Retinal pigment epithelial cell (primary cell): Measurements from ENCODE around the gene CAST.

Source experiments
- DNase-seq: peaks from one replicate; pipeline ENCODE4 v3.0.0-alpha.2; 2010; ENCODE audit warnings: low read depth
- H3K4me3 ChIP-seq: 2 replicates; pipeline ENCODE4 v1.5.1; 2011; ENCODE audit warnings: mild to moderate bottlenecking, low read length, control low read depth, moderate library complexity
- TF ChIP-seq, protein P1 (sequence below): conservative IDR thresholded peaks from 2 replicates; pipeline ENCODE4 v1.5.1; 2011; ENCODE audit warnings: low read depth, low read length, control low read depth, inconsistent platforms

The CAST gene

DNA sequence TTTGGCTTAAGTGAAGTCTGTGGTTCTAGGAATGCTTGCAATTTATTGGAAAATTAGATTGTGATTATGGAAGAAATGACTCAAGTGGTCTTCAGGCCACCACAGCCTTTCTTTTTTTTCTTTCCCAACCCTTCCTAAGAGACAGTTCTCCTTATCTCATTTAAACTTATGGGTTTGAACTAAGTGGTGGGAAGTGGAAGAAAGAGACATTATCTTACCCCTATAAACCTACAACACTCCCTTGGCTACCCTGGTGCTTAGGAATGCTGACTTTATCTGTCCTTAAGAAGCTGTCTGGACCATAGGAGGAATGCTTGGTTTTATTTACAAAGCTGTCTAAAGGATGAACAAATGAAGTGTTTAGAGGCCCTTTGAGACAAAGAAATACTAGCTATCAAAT lies 150.7 kb downstream of the CAST start:
- DNase-seq: no peak
- TF ChIP-seq, protein P1, sequence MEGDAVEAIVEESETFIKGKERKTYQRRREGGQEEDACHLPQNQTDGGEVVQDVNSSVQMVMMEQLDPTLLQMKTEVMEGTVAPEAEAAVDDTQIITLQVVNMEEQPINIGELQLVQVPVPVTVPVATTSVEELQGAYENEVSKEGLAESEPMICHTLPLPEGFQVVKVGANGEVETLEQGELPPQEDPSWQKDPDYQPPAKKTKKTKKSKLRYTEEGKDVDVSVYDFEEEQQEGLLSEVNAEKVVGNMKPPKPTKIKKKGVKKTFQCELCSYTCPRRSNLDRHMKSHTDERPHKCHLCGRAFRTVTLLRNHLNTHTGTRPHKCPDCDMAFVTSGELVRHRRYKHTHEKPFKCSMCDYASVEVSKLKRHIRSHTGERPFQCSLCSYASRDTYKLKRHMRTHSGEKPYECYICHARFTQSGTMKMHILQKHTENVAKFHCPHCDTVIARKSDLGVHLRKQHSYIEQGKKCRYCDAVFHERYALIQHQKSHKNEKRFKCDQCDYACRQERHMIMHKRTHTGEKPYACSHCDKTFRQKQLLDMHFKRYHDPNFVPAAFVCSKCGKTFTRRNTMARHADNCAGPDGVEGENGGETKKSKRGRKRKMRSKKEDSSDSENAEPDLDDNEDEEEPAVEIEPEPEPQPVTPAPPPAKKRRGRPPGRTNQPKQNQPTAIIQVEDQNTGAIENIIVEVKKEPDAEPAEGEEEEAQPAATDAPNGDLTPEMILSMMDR: no peak
- H3K4me3 ChIP-seq: no peak overlapping the region

DNA sequence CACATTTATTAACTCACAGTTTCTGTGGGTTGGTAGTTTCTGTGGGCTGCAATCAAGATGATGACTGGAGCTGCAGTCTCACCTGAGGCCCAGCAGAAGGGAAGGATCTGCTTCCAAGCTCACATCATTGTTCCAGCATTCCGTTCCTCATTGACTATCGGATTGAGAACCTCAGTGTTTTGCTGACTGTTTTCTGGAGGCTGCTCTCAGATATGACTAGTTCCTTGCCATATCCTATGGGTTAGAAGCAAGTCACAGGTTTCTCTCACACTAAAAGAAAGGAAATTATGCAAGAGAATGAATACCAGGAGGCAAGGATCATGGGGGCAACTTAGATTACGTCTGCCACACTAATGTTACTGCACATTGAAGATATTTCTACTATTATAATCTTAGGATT lies 151.9 kb downstream of the CAST start:
- TF ChIP-seq, protein P1: no peak
- DNase-seq: no peak
- no peak overlapping the region for H3K4me3 ChIP-seq

DNA sequence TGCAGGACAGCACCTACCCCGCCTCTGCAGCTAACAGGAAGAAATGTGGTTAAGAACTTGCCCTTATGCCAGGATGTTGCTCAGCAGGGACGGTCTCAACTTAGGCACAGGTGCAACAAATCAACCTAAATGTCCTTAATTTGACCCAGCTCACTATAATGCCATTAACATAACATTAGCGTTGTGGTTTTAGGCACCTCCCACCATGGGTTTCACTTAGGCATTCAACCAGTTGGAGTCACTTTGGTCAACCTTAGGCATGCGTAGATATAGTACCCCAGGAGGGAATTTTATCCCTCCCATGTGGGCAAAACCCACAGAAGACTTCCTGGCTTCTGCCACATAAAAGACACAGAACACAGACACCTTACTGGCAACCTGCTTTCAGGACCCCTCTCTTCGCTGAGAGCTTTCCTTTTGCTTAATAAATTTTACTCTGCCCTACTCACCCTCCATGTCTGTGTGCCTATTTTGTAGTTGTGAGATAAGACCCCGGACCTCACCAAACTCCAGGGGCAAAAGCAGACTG lies 154.3 kb downstream of the CAST start:
- DNase-seq: no peak
- TF ChIP-seq, protein P1: no peak

DNA sequence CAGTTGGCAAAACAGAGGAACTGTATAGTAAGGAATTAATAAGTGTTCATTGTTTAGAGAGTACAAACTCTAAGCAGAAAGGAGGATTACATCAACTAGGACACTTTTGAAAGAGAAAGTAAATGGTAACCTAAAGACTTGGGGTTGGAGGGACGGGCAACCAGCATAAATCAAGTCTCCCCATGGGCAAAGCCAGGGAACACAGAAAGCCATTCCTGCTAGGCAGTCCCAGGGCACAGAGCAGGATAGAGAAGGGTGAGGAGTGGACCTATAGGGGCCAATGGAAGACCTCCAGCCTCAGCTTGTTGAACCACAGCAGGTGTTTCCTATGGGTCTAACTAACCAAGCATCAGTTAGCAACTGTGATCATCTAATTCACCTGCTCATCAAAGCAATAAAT lies 154.8 kb downstream of the CAST start:
- DNase-seq: no peak
- H3K4me3 ChIP-seq: no peak overlapping the region
- TF ChIP-seq, protein P1: no peak

More for the DNA sequence above, 154.3 kb downstream of the CAST start:
- H3K4me3 ChIP-seq: no peak overlapping the region

DNA sequence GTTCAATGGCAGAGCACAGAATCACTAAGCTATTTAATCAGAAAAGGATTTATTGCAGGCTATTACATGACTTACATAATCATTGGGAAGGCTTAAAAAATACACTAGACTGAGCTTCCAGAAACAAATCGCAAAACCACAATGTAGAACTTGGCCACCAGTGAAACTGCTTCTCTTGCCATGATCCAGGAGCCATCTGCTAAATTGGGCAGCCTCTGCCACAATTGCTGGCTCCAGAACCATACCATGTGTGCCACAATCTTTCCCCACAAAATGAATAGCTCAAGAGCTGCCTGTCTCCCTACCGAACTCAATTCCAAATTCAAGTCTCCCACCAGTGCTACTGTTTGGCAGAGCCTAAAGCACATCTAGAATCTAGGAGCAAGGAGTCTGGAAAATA lies 155.3 kb downstream of the CAST start:
- DNase-seq: no peak
- H3K4me3 ChIP-seq: no peak overlapping the region
- TF ChIP-seq, protein P1: no peak

DNA sequence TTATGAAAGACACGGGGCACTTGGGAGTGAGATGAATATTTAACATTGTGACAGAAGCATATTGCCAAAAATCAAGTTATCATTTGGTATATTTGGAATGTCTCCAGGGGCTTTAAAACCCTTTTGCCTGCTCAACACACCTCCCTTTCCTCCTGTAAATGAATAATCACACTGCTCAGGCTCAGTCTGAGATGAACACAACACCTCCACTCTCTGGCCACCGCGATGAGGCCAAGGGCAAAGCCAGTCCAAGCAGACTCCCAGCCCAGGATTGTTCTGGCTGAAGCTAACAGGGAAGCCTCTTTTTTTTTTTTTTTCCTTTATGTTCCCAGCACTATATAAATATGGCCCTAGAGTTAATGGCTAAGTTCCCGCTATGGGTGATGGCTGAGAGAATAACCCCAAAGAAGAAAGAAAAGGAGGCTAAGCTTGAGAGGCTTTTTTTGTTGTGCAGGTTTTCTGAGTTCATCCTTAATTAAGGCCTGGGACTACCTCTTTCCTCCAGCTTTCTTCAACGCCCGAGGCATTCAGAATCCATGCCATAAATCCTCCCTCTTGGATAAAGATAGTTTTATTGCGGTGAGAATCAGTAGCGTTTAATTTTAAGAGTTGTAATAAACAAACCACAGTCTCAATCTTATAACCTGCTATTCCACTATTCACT lies 156.1 kb downstream of the CAST start:
- H3K4me3 ChIP-seq: no peak overlapping the region
- no peak for DNase-seq
- TF ChIP-seq, protein P1: no peak

DNA sequence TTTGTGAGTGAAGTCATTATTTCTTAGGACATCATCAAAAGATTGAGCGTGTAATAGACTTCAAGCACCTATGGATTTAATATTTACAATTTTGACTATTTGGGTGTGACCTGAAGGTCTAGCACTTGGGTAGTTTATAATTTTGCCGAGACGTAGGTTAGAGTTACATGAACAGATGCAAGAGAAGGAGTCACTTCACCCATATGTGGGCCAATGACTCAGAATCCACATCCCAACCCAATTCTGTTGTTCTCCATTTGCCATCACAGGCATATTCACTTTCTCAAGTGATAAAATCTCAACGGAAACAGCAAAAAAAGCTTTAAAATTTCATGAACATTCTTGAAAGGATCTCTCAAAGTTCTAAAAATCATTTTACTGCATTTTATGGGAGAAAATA lies 157.6 kb downstream of the CAST start:
- DNase-seq: no peak
- H3K4me3 ChIP-seq: no peak overlapping the region
- TF ChIP-seq, protein P1: no peak
